Right atrium auricular region (tissue), 2 donors: ENCODE measurements around the gene RAB11FIP5. TPM values are rescaled to one million over a fixed set of nuclear protein-coding genes. Genes with fewer than 3 reads are reported as not detected.

Source experiments
- DNase-seq: peaks from one replicate; pipeline ENCODE4 v3.0.0-alpha.2; 2019; ENCODE audit warnings: low spot score
- H3K27ac ChIP-seq, 2 donors: fragments of 200-600 bp; sonication (generic); 1 replicate in 1 of 2; 2 replicates in 1 of 2; pipeline ENCODE4 v1.5.1; 2016 to 2019
- H3K27me3 ChIP-seq, 2 donors: fragments of 200-600 bp; sonication (generic); one replicate each; pipeline versions ENCODE4 v1.5.1 to v1.6.0; 2017 to 2019
- H3K36me3 ChIP-seq: fragments of 200-600 bp; sonication (generic); one replicate; pipeline ENCODE4 v1.5.1; 2016
- H3K4me1 ChIP-seq, 2 donors: fragments of 200-600 bp; sonication (generic); one replicate each; pipeline versions ENCODE4 v1.5.1 to v1.6.0; 2017 to 2019
- H3K4me3 ChIP-seq, 2 donors: fragments of 200-600 bp; sonication (generic); 1 replicate in 1 of 2; 2 replicates in 1 of 2; pipeline ENCODE4 v1.5.1; 2017 to 2019; ENCODE audit warnings: mild to moderate bottlenecking in 1 of 2, moderate library complexity in 1 of 2
- H3K9me3 ChIP-seq, 2 donors: fragments of 200-600 bp; sonication (generic); one replicate each; pipeline ENCODE4 v1.5.1; 2019
- CTCF ChIP-seq, 2 donors: fragments of 200-600 bp; sonication (generic); IDR thresholded peaks; one replicate each; pipeline ENCODE4 v1.5.1; 2019; ENCODE audit warnings: antibody characterized with exemption in 2 of 2
- total RNA-seq, 2 donors: library from RNA; depleted of rRNA; stranded (reverse); fragments of >200 nt; gene quantifications; one replicate each; pipeline ENCODE4 v1.1.0, GENCODE V29; 2016

The RAB11FIP5 gene
- total RNA-seq, 2 donors from 2014 or later, result 28.6 to 34.1 TPM

- DNase-seq, result no peak
- no peak for TF ChIP-seq CTCF (IDR thresholded peaks at IDR 0.05)
- peaks cover 21% of the 10 kb centered on the region for H3K36me3 ChIP-seq
These were observed 59.2 kb downstream of the RAB11FIP5 start for GRCh38 chr2:73053316-73054114.

GRCh38 chr2:73050121-73050545 lies 62.6 kb downstream of the RAB11FIP5 start:
- no peaks in the 10 kb centered on the region for H3K27me3 ChIP-seq
- H3K4me1 ChIP-seq, result no peaks in the 10 kb centered on the region
- no peak for DNase-seq
- H3K9me3 ChIP-seq, result no peaks in the 10 kb centered on the region
- no peaks in the 10 kb centered on the region for H3K36me3 ChIP-seq
- no peak overlapping the region for H3K4me3 ChIP-seq
- no peak for TF ChIP-seq CTCF (IDR thresholded peaks at IDR 0.05)
- H3K27ac ChIP-seq, result no peak overlapping the region

More at GRCh38 chr2:73053316-73054114, 59.2 kb downstream of the RAB11FIP5 start:
- no peaks in the 10 kb centered on the region for H3K27me3 ChIP-seq
- H3K4me3 ChIP-seq, result no peak overlapping the region
- peaks cover 0 to 13% of the 10 kb centered on the region in 2 donors for H3K9me3 ChIP-seq
- H3K4me1 ChIP-seq, result no peaks in the 10 kb centered on the region
- H3K27ac ChIP-seq, result no peak overlapping the region

GRCh38 chr2:73043929-73044832 lies 68.6 kb downstream of the RAB11FIP5 start:
- DNase-seq, result no peak
- TF ChIP-seq CTCF (IDR thresholded peaks at IDR 0.05), result no peak
- Histone ChIP-seq H3K9me3 (no peaks in the 10 kb centered on the region), H3K4me3 (no peak overlapping the region), H3K27me3 (no peaks in the 10 kb centered on the region), H3K36me3 (no peaks in the 10 kb centered on the region), H3K4me1 (no peaks in the 10 kb centered on the region), H3K27ac (no peak overlapping the region)

- Histone ChIP-seq H3K36me3 (no peaks in the 10 kb centered on the region), H3K27ac (no peak overlapping the region), H3K4me1 (no peaks in the 10 kb centered on the region), H3K27me3 (no peaks in the 10 kb centered on the region), H3K4me3 (no peak overlapping the region), H3K9me3 (no peaks in the 10 kb centered on the region)
- DNase-seq, result no peak
- no peak for TF ChIP-seq CTCF (IDR thresholded peaks at IDR 0.05)
These were observed 69.5 kb downstream of the RAB11FIP5 start for GRCh38 chr2:73043276-73043675.

GRCh38 chr2:73037947-73038585 lies 74.7 kb downstream of the RAB11FIP5 start:
- Histone ChIP-seq H3K36me3 (peaks cover 3% of the 10 kb centered on the region), H3K4me3 (no peak overlapping the region), H3K9me3 (no peaks in the 10 kb centered on the region), H3K4me1 (no peaks in the 10 kb centered on the region), H3K27me3 (no peaks in the 10 kb centered on the region), H3K27ac (no peak overlapping the region)
- DNase-seq, result no peak
- no peak for TF ChIP-seq CTCF (IDR thresholded peaks at IDR 0.05)
